OCI-LY3 (cell line): ENCODE measurements around the gene NYNRIN.

ENCODE experiments used
- H2AFZ ChIP-seq: fragments of 200-600, 300-600 bp; shearing (Covaris generic); 2 replicates; pipeline ENCODE4 v1.6.0; 2014; ENCODE audit warnings: antibody characterized with exemption, low read depth, low read length
- H3K27ac ChIP-seq: fragments of 200-600, 300-600 bp; sonication (generic); 2 replicates; pipeline ENCODE4 v1.5.1; 2014; ENCODE audit warnings: mild to moderate bottlenecking, low read length, moderate library complexity, mixed read lengths
- H3K27me3 ChIP-seq: fragments of 200-600, 300-600 bp; sonication (generic); 2 replicates; pipeline ENCODE4 v1.6.1; 2014; ENCODE audit warnings: low read depth, low read length, mixed read lengths
- H3K36me3 ChIP-seq: fragments of 200-600, 300-600 bp; sonication (generic); replicated peaks from 2 replicates; pipeline ENCODE3; 2014; ENCODE audit warnings: low read depth, low read length, mixed read lengths
- H3K4me1 ChIP-seq: fragments of 300-600, 200-600 bp; sonication (generic); 2 replicates; pipeline ENCODE4 v1.6.1; 2014; ENCODE audit warnings: low read length, mixed read lengths
- H3K4me2 ChIP-seq: fragments of 200-600, 300-600 bp; sonication (generic); 2 replicates; pipeline ENCODE4 v1.6.1; 2014; ENCODE audit warnings: low read length, mixed read lengths
- H3K4me3 ChIP-seq: fragments of 300-600, 200-600 bp; sonication (generic); 2 replicates; pipeline ENCODE4 v1.5.1; 2014; ENCODE audit warnings: antibody characterized with exemption, mild to moderate bottlenecking, low read length, moderate library complexity
- H3K79me2 ChIP-seq: fragments of 300-600, 200-600 bp; shearing (Covaris generic); 2 replicates; pipeline ENCODE4 v1.6.1; 2014; ENCODE audit warnings: mild to moderate bottlenecking, low read length, mixed read lengths
- H3K9ac ChIP-seq: fragments of 300-600, 200-600 bp; shearing (Covaris generic); 2 replicates; pipeline ENCODE4 v1.6.0; 2014; ENCODE audit warnings: mild to moderate bottlenecking, low read length, moderate library complexity
- H3K9me3 ChIP-seq: fragments of 200-600, 300-600 bp; shearing (Covaris generic); 2 replicates; pipeline ENCODE4 v1.6.1; 2014; ENCODE audit warnings: low read length, mixed read lengths; ENCODE audit not compliant: insufficient read depth
- H4K20me1 ChIP-seq: fragments of 200-600, 300-600 bp; sonication (generic); 2 replicates; pipeline ENCODE4 v1.6.1; 2016; ENCODE audit warnings: low read length, mixed read lengths; ENCODE audit not compliant: insufficient read depth
- EZH2phosphoT487 ChIP-seq: fragments of 200-600 bp; shearing (Covaris generic); IDR thresholded peaks from 2 replicates; pipeline ENCODE4 v1.6.1; 2018; ENCODE audit warnings: antibody characterized with exemption, mixed run types, low read depth
- TF ChIP-seq, protein P1 (sequence below): fragments of 200-600, 300-600 bp; sonication (generic); IDR thresholded peaks from 2 replicates; pipeline ENCODE4 v1.5.1; 2014; ENCODE audit warnings: antibody characterized with exemption, low read length, low read depth

NYNRIN gene

DNA sequence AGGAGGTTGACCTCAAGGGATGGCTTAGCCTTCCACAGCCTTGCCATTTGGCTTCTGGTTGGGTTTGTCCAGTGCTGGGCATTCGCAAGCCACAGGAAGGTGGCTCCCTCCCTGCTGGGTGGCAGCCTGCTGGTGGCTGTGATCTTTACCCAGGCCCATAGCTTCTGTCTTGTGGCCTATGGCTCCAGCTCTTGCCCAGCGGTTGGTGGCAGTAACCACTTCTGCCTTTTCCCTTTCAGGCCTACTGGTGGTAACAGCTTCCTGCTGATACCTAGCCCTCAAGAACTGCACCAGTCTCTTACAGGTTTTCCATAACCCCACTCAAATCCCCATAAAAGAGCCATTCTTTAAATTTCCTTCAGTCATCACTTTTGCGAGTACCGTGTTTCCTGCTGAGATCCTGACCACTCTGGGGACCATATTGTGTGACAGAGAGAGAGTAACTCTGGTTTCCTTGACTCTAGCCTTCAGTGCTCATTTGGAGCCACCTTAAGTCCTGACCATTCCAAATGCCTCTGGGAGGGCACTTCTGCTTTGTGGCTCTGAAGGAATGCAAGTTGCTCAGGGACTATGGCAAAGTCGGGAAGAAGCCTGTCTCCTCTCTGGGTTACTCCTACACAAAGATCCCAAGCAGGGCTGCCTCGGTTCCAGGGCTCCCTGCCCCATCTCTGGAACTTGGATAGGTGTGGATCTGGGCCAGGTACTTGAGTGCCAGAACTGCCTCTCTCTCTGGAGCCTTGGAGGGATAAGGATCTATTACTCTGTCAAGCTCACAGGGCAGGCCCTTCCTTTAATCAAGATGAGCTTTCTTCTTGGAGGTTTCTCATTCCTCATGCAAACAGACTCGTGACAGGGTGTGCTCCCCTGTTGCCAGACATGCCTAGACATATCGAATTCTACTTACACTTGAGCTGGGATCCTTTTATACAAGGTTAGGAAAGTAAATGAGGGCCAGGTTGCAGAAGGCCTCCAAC lies 2.9 kb upstream of the NYNRIN start:
- no peak overlapping the region for H3K4me3 ChIP-seq
- H2AFZ ChIP-seq = no peak overlapping the region
- no peaks in the 10 kb centered on the region for H3K9me3 ChIP-seq
- H3K27ac ChIP-seq = no peak overlapping the region
- H3K79me2 ChIP-seq = no peaks in the 10 kb centered on the region
- no peak overlapping the region for H3K9ac ChIP-seq
- H3K4me1 ChIP-seq = no peaks in the 10 kb centered on the region
- no peak overlapping the region for H3K4me2 ChIP-seq
- no peaks in the 10 kb centered on the region for H3K36me3 ChIP-seq
- H3K27me3 ChIP-seq = peaks cover 9% of the 10 kb centered on the region; the same call in 1 of the 2 replicates
- TF ChIP-seq, protein P1, sequence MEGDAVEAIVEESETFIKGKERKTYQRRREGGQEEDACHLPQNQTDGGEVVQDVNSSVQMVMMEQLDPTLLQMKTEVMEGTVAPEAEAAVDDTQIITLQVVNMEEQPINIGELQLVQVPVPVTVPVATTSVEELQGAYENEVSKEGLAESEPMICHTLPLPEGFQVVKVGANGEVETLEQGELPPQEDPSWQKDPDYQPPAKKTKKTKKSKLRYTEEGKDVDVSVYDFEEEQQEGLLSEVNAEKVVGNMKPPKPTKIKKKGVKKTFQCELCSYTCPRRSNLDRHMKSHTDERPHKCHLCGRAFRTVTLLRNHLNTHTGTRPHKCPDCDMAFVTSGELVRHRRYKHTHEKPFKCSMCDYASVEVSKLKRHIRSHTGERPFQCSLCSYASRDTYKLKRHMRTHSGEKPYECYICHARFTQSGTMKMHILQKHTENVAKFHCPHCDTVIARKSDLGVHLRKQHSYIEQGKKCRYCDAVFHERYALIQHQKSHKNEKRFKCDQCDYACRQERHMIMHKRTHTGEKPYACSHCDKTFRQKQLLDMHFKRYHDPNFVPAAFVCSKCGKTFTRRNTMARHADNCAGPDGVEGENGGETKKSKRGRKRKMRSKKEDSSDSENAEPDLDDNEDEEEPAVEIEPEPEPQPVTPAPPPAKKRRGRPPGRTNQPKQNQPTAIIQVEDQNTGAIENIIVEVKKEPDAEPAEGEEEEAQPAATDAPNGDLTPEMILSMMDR = no peak
- TF ChIP-seq EZH2phosphoT487 = no peak
- H4K20me1 ChIP-seq = no peaks in the 10 kb centered on the region

GRCh38 chr14:24397639-24398292 lies 1.0 kb upstream of the NYNRIN start:
- no peak overlapping the region for H3K27ac ChIP-seq
- TF ChIP-seq EZH2phosphoT487 = no peak
- TF ChIP-seq, protein P1 = no peak
- H3K27me3 ChIP-seq = peaks cover 9% of the 10 kb centered on the region; the same call in 1 of the 2 replicates
- no peaks in the 10 kb centered on the region for H3K9me3 ChIP-seq
- H3K4me3 ChIP-seq = no peak overlapping the region
- no peaks in the 10 kb centered on the region for H4K20me1 ChIP-seq
- no peaks in the 10 kb centered on the region for H3K79me2 ChIP-seq
- no peak overlapping the region for H3K9ac ChIP-seq
- H3K4me1 ChIP-seq = no peaks in the 10 kb centered on the region
- H3K4me2 ChIP-seq = no peak overlapping the region
- no peak overlapping the region for H2AFZ ChIP-seq
- no peaks in the 10 kb centered on the region for H3K36me3 ChIP-seq

DNA sequence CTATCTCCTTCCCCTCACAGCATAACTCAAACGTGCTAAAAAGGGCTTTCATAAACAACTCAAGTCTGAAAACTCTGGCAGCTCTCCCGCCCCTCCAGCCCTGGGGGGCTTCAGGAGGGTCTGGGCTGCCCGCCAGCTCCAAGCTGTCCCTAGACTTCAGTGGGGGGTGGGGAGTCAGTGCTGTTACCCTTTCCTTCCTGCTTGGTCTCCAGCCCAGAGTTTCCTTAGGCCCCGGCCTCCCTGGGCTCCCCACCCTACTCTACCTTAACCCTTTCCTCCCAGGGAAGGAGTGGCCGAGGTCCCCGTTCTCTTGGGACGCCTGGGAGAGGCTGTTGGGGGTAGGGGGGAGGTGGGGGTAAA lies 530 bp upstream of the NYNRIN start:
- no peaks in the 10 kb centered on the region for H3K79me2 ChIP-seq
- H3K27me3 ChIP-seq = peaks cover 13% of the 10 kb centered on the region
- TF ChIP-seq, protein P1 = no peak
- no peak for TF ChIP-seq EZH2phosphoT487
- no peak overlapping the region for H3K27ac ChIP-seq
- no peak overlapping the region; the same call in 1 of the 2 replicates for H3K9ac ChIP-seq
- peak overlapping the region; percentile 80; the same call in 1 of the 2 replicates for H3K4me2 ChIP-seq
- no peaks in the 10 kb centered on the region for H3K9me3 ChIP-seq
- no peaks in the 10 kb centered on the region for H3K36me3 ChIP-seq
- no peak overlapping the region for H2AFZ ChIP-seq
- H4K20me1 ChIP-seq = no peaks in the 10 kb centered on the region
- no peaks in the 10 kb centered on the region for H3K4me1 ChIP-seq
- peak overlapping the region; percentile 76; the same call in 1 of the 2 replicates for H3K4me3 ChIP-seq

GRCh38 chr14:24399447-24399822 lies 632 bp downstream of the NYNRIN start:
- no peaks in the 10 kb centered on the region for H3K36me3 ChIP-seq
- peak overlapping the region; percentile 40 for H3K9ac ChIP-seq
- H3K27ac ChIP-seq = no peak overlapping the region
- H3K4me1 ChIP-seq = no peaks in the 10 kb centered on the region
- H4K20me1 ChIP-seq = no peaks in the 10 kb centered on the region
- TF ChIP-seq EZH2phosphoT487 = no peak
- TF ChIP-seq, protein P1 = no peak
- H3K27me3 ChIP-seq = peaks cover 13% of the 10 kb centered on the region; the same call in 1 of the 2 replicates
- peak overlapping the region; percentile 76 for H3K4me3 ChIP-seq
- no peaks in the 10 kb centered on the region for H3K79me2 ChIP-seq
- no peaks in the 10 kb centered on the region for H3K9me3 ChIP-seq
- peak overlapping the region; percentile 68; the same call in 1 of the 2 replicates for H2AFZ ChIP-seq
- peak overlapping the region; percentile 80 for H3K4me2 ChIP-seq
